Natural killer cell (primary cell): ENCODE results near the gene SEMA3A. TPM values are rescaled to one million over a fixed set of nuclear protein-coding genes. Genes with fewer than 3 reads are reported as not detected.

Experiments
- ATAC-seq, 3 donors: fragments of 150-1000 bp in 2 of 3; fragments of 200-7000 bp in 1 of 3; cut with Tn5 transposase; 1 replicate in 1 of 3; 2 replicates in 2 of 3; pipeline ENCODE4 v1.10.0; 2021; ENCODE audit warnings: mild to moderate bottlenecking in 2 of 3, moderate library complexity in 2 of 3
- DNase-seq, 2 donors: peaks; one replicate each; pipeline versions ENCODE4 v3.0.0 to v3.0.0-alpha.2; 2013 to 2021; ENCODE audit warnings: mixed read lengths in 1 of 2
- H3K27ac ChIP-seq: one replicate; pipeline ENCODE4 v1.5.1; 2013; ENCODE audit warnings: mild to moderate bottlenecking, low read length
- H3K27me3 ChIP-seq: one replicate; pipeline ENCODE4 v1.6.1; 2013; ENCODE audit warnings: low read length; ENCODE audit not compliant: control insufficient read depth, insufficient read depth
- H3K36me3 ChIP-seq: one replicate; pipeline ENCODE4 v1.6.1; 2013; ENCODE audit warnings: low read length; ENCODE audit not compliant: control insufficient read depth, insufficient read depth
- H3K4me1 ChIP-seq: one replicate; pipeline ENCODE4 v1.6.1; 2013; ENCODE audit warnings: low read length; ENCODE audit not compliant: control insufficient read depth, insufficient read depth
- H3K4me3 ChIP-seq: one replicate; pipeline ENCODE4 v1.5.1; 2013; ENCODE audit warnings: low read length
- H3K9me3 ChIP-seq: one replicate; pipeline ENCODE4 v1.6.1; 2013; ENCODE audit warnings: low read length; ENCODE audit not compliant: control insufficient read depth, insufficient read depth
- H3K27ac Mint-ChIP-seq, 2 donors: one replicate each; pipeline ENCODE4 v1.8.0; 2022; ENCODE audit warnings: mild to moderate bottlenecking in 2 of 2, mixed read lengths in 2 of 2, moderate library complexity in 1 of 2
- H3K27me3 Mint-ChIP-seq, 2 donors: one replicate each; pipeline ENCODE4 v1.8.0; 2022; ENCODE audit warnings: low read depth in 2 of 2, mixed read lengths in 2 of 2
- H3K36me3 Mint-ChIP-seq: one replicate; pipeline ENCODE4 v1.8.0; 2022; ENCODE audit warnings: mixed read lengths
- H3K4me1 Mint-ChIP-seq, 2 donors: one replicate each; pipeline ENCODE4 v1.8.0; 2022; ENCODE audit warnings: mixed read lengths in 2 of 2
- H3K4me3 Mint-ChIP-seq: one replicate; pipeline ENCODE4 v1.8.0; 2022; ENCODE audit warnings: mild to moderate bottlenecking, moderate library complexity, mixed read lengths
- H3K9me3 Mint-ChIP-seq, 2 donors: one replicate each; pipeline ENCODE4 v1.8.0; 2022; ENCODE audit warnings: mixed read lengths in 2 of 2
- WGBS: methylation state at CpG from one replicate; pipeline ENCODE4 v1.1.7; 2013; ENCODE audit warnings: missing lambda C conversion rate; ENCODE audit not compliant: insufficient coverage; 5-methylcytosine and 5-hydroxymethylcytosine counted together
- intact Hi-C: fragments of 100-400 bp; cut with micrococcal nuclease; formaldehyde crosslinking; loops from one replicate; pipeline ENCODE4 v1.14.2; 2022
- total RNA-seq, 4 donors: library from RNA; stranded (reverse); fragments of 120-200 nt in 1 of 4; gene quantifications; one replicate each; pipeline versions ENCODE4 v1.2.3 to v1.2.4, GENCODE V29; 2013 to 2022
- TF ChIP-seq, protein P1 (sequence below): fragments of 200-600 bp; IDR thresholded peaks from one replicate; pipeline ENCODE4 v1.8.0; 2022; ENCODE audit warnings: antibody characterized with exemption

Gene SEMA3A
- total RNA-seq, 3 donors from 2014 or later (not counting 1 experiment from before 2014, with no cell fraction given), result 0.13 to 0.21 TPM; not detected in 1

GRCh38 chr7:84040355-84040754 is 154.2 kb downstream of the SEMA3A start:
- 95% methylated on average over 3 of the region's 3 CpGs for WGBS
- Histone ChIP-seq H3K4me1 (no peaks in the 10 kb centered on the region), H3K27ac (no peak overlapping the region), H3K27me3 (no peaks in the 10 kb centered on the region), H3K36me3 (no peaks in the 10 kb centered on the region), H3K9me3 (no peaks in the 10 kb centered on the region), H3K4me3 (no peak overlapping the region)
- Mint-ChIP-seq H3K4me1 (no peaks in the 10 kb centered on the region), H3K27ac (no peak overlapping the region), H3K36me3 (no peaks in the 10 kb centered on the region), H3K4me3 (no peak overlapping the region), H3K27me3 (no peaks in the 10 kb centered on the region), H3K9me3 (peaks cover 0 to 8% of the 10 kb centered on the region in 2 donors)
- intact Hi-C loops, result no loop called here
- TF ChIP-seq, protein P1, sequence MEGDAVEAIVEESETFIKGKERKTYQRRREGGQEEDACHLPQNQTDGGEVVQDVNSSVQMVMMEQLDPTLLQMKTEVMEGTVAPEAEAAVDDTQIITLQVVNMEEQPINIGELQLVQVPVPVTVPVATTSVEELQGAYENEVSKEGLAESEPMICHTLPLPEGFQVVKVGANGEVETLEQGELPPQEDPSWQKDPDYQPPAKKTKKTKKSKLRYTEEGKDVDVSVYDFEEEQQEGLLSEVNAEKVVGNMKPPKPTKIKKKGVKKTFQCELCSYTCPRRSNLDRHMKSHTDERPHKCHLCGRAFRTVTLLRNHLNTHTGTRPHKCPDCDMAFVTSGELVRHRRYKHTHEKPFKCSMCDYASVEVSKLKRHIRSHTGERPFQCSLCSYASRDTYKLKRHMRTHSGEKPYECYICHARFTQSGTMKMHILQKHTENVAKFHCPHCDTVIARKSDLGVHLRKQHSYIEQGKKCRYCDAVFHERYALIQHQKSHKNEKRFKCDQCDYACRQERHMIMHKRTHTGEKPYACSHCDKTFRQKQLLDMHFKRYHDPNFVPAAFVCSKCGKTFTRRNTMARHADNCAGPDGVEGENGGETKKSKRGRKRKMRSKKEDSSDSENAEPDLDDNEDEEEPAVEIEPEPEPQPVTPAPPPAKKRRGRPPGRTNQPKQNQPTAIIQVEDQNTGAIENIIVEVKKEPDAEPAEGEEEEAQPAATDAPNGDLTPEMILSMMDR, result no peak
- ATAC-seq (no peak), DNase-seq (no peak)

DNA sequence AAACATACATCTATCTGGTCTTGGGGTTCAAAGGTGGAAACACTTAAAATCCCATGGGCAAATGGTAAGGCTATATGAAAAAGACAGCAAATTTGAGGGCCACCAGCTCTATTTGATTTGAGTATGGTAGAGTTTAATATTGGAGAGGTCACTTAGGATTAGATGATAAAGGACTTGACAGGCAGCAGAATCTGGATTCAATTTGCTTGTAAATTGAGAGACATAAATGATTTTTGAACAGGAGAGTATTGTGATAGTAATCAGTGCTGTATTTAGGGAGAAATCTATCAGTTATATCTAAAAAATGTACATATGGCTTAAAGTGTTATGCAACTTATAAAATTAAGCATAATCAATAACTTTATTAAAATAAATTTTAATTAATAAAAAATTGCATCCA is 155.2 kb downstream of the SEMA3A start:
- Mint-ChIP-seq H3K4me3 (no peak overlapping the region), H3K9me3 (peaks cover 0 to 5% of the 10 kb centered on the region in 2 donors), H3K4me1 (no peaks in the 10 kb centered on the region), H3K36me3 (no peaks in the 10 kb centered on the region), H3K27ac (no peak overlapping the region), H3K27me3 (no peaks in the 10 kb centered on the region)
- no peaks in the 10 kb centered on the region for H3K27me3 ChIP-seq
- H3K9me3 ChIP-seq, result no peaks in the 10 kb centered on the region
- TF ChIP-seq, protein P1, result no peak
- intact Hi-C loops, result no loop called here
- no peaks in the 10 kb centered on the region for H3K4me1 ChIP-seq
- DNase-seq (no peak), ATAC-seq (no peak)
- H3K4me3 ChIP-seq, result no peak overlapping the region
- no peak overlapping the region for H3K27ac ChIP-seq
- H3K36me3 ChIP-seq, result no peaks in the 10 kb centered on the region

GRCh38 chr7:84027678-84028077 is 166.9 kb downstream of the SEMA3A start:
- DNase-seq, result no peak
- no peak overlapping the region for H3K27ac ChIP-seq
- H3K27me3 Mint-ChIP-seq, result no peaks in the 10 kb centered on the region
- H3K9me3 ChIP-seq, result no peaks in the 10 kb centered on the region
- no peaks in the 10 kb centered on the region for H3K27me3 ChIP-seq
- 100% methylated on average over 2 of the region's 3 CpGs for WGBS
- no peak overlapping the region for H3K4me3 Mint-ChIP-seq
- no peak for ATAC-seq
- no peak overlapping the region for H3K27ac Mint-ChIP-seq
- intact Hi-C loops, result no loop called here
- H3K36me3 Mint-ChIP-seq, result no peaks in the 10 kb centered on the region
- peaks cover 2 to 8% of the 10 kb centered on the region in 2 donors for H3K9me3 Mint-ChIP-seq
- TF ChIP-seq, protein P1, result no peak
- no peak overlapping the region for H3K4me3 ChIP-seq
- H3K4me1 Mint-ChIP-seq, result no peaks in the 10 kb centered on the region
- H3K4me1 ChIP-seq, result no peaks in the 10 kb centered on the region
- H3K36me3 ChIP-seq, result no peaks in the 10 kb centered on the region

- DNase-seq (no peak), ATAC-seq (no peak)
- no peaks in the 10 kb centered on the region for H3K27me3 Mint-ChIP-seq
- Histone ChIP-seq H3K4me3 (no peak overlapping the region), H3K9me3 (no peaks in the 10 kb centered on the region), H3K27me3 (no peaks in the 10 kb centered on the region), H3K36me3 (no peaks in the 10 kb centered on the region), H3K4me1 (no peaks in the 10 kb centered on the region), H3K27ac (no peak overlapping the region)
- TF ChIP-seq, protein P1, result no peak
- H3K9me3 Mint-ChIP-seq, result peaks cover 4 to 8% of the 10 kb centered on the region in 2 donors
- H3K36me3 Mint-ChIP-seq, result no peaks in the 10 kb centered on the region
- intact Hi-C loops, result no loop called here
- 95% methylated on average over 3 of the region's 3 CpGs for WGBS
- H3K4me1 Mint-ChIP-seq, result no peaks in the 10 kb centered on the region
- H3K27ac Mint-ChIP-seq, result no peak overlapping the region
- no peak overlapping the region for H3K4me3 Mint-ChIP-seq
These were observed 169.2 kb downstream of the SEMA3A start for GRCh38 chr7:84025332-84025927.
